ENCODE measurements around the gene TMEM179. TPM values are rescaled to one million over a fixed set of nuclear protein-coding genes. Genes with fewer than 3 reads are reported as not detected.
"Not testable (repeated sequence)": the region's sequence is repeated elsewhere in the genome, so short reads cannot be mapped to it uniquely, and the experiment has no call there.

The TMEM179 gene
- polyA plus RNA-seq (not detected in 3 replicates), polyA minus RNA-seq (not detected in 3 replicates)
- not detected for polyA plus RNA-seq (2011; ENCODE audit: low read depth)
- not detected in 2 replicates for polyA plus RNA-seq (2011; cell fraction: cytosol; rRNA removed)
- polyA plus RNA-seq (2011; cell fraction: nucleus; rRNA removed): not detected in 2 replicates
- polyA plus RNA-seq (2012; ENCODE audit: low replicate concordance): not detected in 2 replicates
- not detected for polyA minus RNA-seq (2011; cell fraction: cytosol; rRNA and poly(A)+ RNA removed)
- polyA minus RNA-seq (2011; cell fraction: nucleus; rRNA and poly(A)+ RNA removed): not detected in 2 replicates

DNA sequence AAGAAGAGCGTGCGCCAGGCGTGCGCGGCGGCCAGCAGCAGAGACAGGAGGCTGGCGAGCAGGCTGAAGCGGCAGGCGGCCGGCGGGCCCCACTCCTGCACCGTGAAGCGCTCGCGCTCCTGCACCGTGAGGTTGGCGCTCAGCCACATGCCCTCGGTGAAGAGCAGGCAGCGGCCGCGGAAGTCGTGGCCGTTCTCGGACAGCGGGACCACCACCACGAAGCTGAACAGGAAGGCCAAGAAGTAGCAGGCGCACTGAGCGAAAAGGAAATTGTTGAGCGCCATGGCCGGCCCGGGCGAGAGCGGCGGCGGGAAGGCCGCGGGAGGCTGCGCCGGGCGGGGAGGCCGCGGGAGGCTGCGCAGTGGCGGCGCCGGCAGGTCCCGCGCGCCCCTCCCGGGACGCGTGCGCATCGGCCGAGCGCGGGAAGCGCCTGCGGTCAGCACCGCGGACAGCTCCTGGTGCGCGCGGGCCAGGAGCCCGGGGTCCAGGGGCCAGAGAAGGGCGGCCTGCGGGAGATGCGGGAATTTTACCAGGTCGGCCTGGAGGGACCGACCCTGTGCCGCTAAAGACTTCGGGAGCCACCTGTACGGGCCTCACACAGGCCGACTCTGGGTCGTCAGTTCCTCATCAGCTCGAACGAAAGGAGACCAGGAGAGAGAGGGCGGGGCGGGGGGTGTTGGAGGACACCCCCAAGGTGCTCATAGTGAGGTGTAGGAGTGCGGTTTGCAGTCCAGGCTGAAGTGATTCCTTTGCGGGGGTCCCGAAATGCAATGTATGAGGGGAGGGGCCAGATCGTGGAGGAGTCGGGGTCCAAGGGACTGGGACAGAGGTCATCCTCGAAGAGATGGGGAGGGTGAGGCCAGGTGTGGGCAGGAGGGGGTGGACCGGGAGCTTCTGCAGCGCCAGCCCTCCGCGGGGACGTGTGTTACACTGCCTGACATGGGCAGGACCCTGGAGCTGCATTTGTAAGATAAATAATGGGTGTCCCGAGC, at the start of gene TMEM179:
TMEM179 (minus strand) TSS at position 315 of the 992 bp plus-strand sequence; CDS start at position 284, 31 bp downstream.
- dilution Hi-C loops (cut with MboI; ENCODE audit: extremely low pct_ligation_motif_present, low sequenced_read_pairs): no loop called here
- H3K9me3 ChIP-seq (ENCODE audit: control insufficient read depth, low read depth, low read length): no peaks in the 10 kb centered on the region
- no peaks in the 10 kb centered on the region for H3K79me2 ChIP-seq (ENCODE audit: control insufficient read depth, insufficient read depth, low read length)
- no peaks in the 10 kb centered on the region for H3K9me1 ChIP-seq (ENCODE audit: control insufficient read depth, extremely low read depth, insufficient read depth, low read length)
- H3K4me1 ChIP-seq (ENCODE audit: control insufficient read depth, extremely low read depth, insufficient read depth, low read length): no peaks in the 10 kb centered on the region
- no peak within 1 kb of the TSS for H2AFZ ChIP-seq (ENCODE audit: control insufficient read depth, low read length)
- peaks cover 22% of the 10 kb centered on the region for H3K27me3 ChIP-seq (ENCODE audit: control insufficient read depth, extremely low read depth, insufficient read depth, low read length)
- no peak within 1 kb of the TSS for H3K27ac ChIP-seq (ENCODE audit: control insufficient read depth, insufficient read depth, low read length)
- FAIRE-seq: no peak
- H3K36me3 ChIP-seq (ENCODE audit: control insufficient read depth in 2 of 2, extremely low read depth in 1 of 2, insufficient read depth in 2 of 2, low read length in 2 of 2): no peaks in the 10 kb centered on the region
- TF ChIP-seq, protein P1, sequence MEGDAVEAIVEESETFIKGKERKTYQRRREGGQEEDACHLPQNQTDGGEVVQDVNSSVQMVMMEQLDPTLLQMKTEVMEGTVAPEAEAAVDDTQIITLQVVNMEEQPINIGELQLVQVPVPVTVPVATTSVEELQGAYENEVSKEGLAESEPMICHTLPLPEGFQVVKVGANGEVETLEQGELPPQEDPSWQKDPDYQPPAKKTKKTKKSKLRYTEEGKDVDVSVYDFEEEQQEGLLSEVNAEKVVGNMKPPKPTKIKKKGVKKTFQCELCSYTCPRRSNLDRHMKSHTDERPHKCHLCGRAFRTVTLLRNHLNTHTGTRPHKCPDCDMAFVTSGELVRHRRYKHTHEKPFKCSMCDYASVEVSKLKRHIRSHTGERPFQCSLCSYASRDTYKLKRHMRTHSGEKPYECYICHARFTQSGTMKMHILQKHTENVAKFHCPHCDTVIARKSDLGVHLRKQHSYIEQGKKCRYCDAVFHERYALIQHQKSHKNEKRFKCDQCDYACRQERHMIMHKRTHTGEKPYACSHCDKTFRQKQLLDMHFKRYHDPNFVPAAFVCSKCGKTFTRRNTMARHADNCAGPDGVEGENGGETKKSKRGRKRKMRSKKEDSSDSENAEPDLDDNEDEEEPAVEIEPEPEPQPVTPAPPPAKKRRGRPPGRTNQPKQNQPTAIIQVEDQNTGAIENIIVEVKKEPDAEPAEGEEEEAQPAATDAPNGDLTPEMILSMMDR (optimal IDR thresholded peaks at IDR 0.05 in 1 of 3, IDR thresholded peaks at IDR 0.05 in 1 of 3, conservative IDR thresholded peaks at IDR 0.05 in 1 of 3; ENCODE audit: extremely low read depth in 1 of 3, insufficient read depth in 2 of 3, low read length in 3 of 3): no peak
- TF ChIP-seq EZH2 (IDR thresholded peaks at IDR 0.05; ENCODE audit: low read length): peak; percentile 57
- no peak within 1 kb of the TSS for H3K4me2 ChIP-seq (ENCODE audit: control insufficient read depth, extremely low read depth, insufficient read depth, low read depth, low read length)
- DNase-seq (ENCODE audit: low read depth, low spot score): no peak
- H4K20me1 ChIP-seq (ENCODE audit: control insufficient read depth, extremely low read depth, insufficient read depth, low read length): no peaks in the 10 kb centered on the region
- H3K9ac ChIP-seq (ENCODE audit: control insufficient read depth, extremely low read depth, insufficient read depth, low read length): no peak within 1 kb of the TSS
- no peak within 1 kb of the TSS for H3K4me3 ChIP-seq (ENCODE audit: control insufficient read depth in 2 of 3, extremely low read depth in 1 of 3, insufficient read depth in 2 of 3, low read depth in 1 of 3, low read length in 3 of 3)

DNA sequence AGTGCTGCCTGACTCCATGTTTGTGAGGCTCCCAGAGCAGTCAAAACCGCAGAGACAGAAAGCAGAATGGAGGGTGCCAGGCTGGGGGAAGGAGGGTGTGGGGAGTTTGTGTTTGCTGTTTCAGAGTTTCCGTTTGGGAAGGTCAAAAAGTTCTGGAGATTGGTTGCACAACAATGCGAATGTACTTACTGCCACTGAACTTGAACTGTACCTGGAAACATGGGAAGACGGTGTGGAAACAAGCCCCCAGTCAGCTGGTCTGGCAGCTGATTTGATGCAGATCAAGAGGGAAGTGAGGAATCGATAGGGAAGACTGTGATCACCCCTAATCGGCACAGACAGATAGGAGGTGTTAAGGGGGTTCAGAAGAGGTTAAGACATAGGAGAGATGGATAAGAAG, 49.5 kb upstream of the TMEM179 start:
- no peak for FAIRE-seq
- Histone ChIP-seq H3K9me1 (ENCODE audit: control insufficient read depth, extremely low read depth, insufficient read depth, low read length) (no peaks in the 10 kb centered on the region), H3K27me3 (ENCODE audit: control insufficient read depth, extremely low read depth, insufficient read depth, low read length) (peaks cover 16% of the 10 kb centered on the region), H3K36me3 (ENCODE audit: control insufficient read depth in 2 of 2, extremely low read depth in 1 of 2, insufficient read depth in 2 of 2, low read length in 2 of 2) (no peaks in the 10 kb centered on the region), H4K20me1 (ENCODE audit: control insufficient read depth, extremely low read depth, insufficient read depth, low read length) (no peaks in the 10 kb centered on the region), H2AFZ (ENCODE audit: control insufficient read depth, low read length) (no peak overlapping the region), H3K79me2 (ENCODE audit: control insufficient read depth, insufficient read depth, low read length) (no peaks in the 10 kb centered on the region), H3K4me3 (ENCODE audit: control insufficient read depth in 2 of 3, extremely low read depth in 1 of 3, insufficient read depth in 2 of 3, low read depth in 1 of 3, low read length in 3 of 3) (no peak overlapping the region), H3K4me2 (ENCODE audit: control insufficient read depth, extremely low read depth, insufficient read depth, low read depth, low read length) (no peak overlapping the region), H3K27ac (ENCODE audit: control insufficient read depth, insufficient read depth, low read length) (no peak overlapping the region), H3K9ac (ENCODE audit: control insufficient read depth, extremely low read depth, insufficient read depth, low read length) (no peak overlapping the region), H3K9me3 (ENCODE audit: control insufficient read depth, low read depth, low read length) (peaks cover 3% of the 10 kb centered on the region), H3K4me1 (ENCODE audit: control insufficient read depth, extremely low read depth, insufficient read depth, low read length) (no peaks in the 10 kb centered on the region)
- no peak for TF ChIP-seq EZH2 (IDR thresholded peaks at IDR 0.05; ENCODE audit: low read length)
- TF ChIP-seq, protein P1 (optimal IDR thresholded peaks at IDR 0.05 in 1 of 3, IDR thresholded peaks at IDR 0.05 in 1 of 3, conservative IDR thresholded peaks at IDR 0.05 in 1 of 3; ENCODE audit: extremely low read depth in 1 of 3, insufficient read depth in 2 of 3, low read length in 3 of 3): no peak
- dilution Hi-C loops (cut with MboI; ENCODE audit: extremely low pct_ligation_motif_present, low sequenced_read_pairs): no loop called here
- DNase-seq (ENCODE audit: low read depth, low spot score): no peak

DNA sequence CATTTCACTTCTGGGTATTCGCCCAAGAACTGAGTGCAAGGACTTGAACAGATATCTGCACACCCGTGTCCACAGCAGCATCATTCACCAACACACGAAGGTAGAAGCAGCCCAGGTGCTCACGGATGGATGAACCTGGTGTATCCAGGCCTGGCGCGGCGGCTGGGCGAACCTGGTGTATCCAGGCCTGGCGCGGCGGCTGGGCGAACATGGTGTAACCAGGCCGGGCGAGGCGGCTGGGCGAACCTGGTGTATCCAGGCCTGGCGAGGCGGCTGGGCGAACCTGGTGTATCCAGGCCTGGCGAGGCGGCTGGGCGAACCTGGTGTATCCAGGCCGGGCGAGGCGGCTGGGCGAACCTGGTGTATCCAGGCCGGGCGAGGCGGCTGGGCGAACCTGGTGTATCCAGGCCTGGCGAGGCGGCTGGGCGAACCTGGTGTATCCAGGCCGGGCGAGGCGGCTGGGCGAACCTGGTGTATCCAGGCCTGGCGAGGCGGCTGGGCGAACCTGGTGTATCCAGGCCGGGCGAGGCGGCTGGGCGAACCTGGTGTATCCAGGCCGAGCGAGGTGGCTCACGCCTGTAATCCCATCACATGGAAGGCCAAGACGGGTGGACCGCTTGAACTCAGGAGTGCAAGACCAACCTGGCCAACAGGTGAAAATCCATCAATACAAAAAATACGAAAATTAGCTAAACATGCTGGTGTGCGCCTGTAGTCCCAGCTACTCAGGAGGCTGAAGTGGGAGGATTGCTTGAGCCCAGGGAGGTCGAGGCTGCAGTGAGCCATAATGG, 48.8 kb upstream of the TMEM179 start:
- H3K4me1 ChIP-seq (ENCODE audit: control insufficient read depth, extremely low read depth, insufficient read depth, low read length); H4K20me1 ChIP-seq (ENCODE audit: control insufficient read depth, extremely low read depth, insufficient read depth, low read length); DNase-seq (ENCODE audit: low read depth, low spot score); dilution Hi-C loops (cut with MboI; ENCODE audit: extremely low pct_ligation_motif_present, low sequenced_read_pairs); H3K4me3 ChIP-seq (ENCODE audit: control insufficient read depth in 2 of 3, extremely low read depth in 1 of 3, insufficient read depth in 2 of 3, low read depth in 1 of 3, low read length in 3 of 3); FAIRE-seq; H3K9me1 ChIP-seq (ENCODE audit: control insufficient read depth, extremely low read depth, insufficient read depth, low read length); H3K9me3 ChIP-seq (ENCODE audit: control insufficient read depth, low read depth, low read length); H3K4me2 ChIP-seq (ENCODE audit: control insufficient read depth, extremely low read depth, insufficient read depth, low read depth, low read length); H3K27ac ChIP-seq (ENCODE audit: control insufficient read depth, insufficient read depth, low read length); H3K36me3 ChIP-seq (ENCODE audit: control insufficient read depth in 2 of 2, extremely low read depth in 1 of 2, insufficient read depth in 2 of 2, low read length in 2 of 2); H3K79me2 ChIP-seq (ENCODE audit: control insufficient read depth, insufficient read depth, low read length); H2AFZ ChIP-seq (ENCODE audit: control insufficient read depth, low read length); H3K9ac ChIP-seq (ENCODE audit: control insufficient read depth, extremely low read depth, insufficient read depth, low read length): not testable (repeated sequence)
- peaks cover 14% of the 10 kb centered on the region for H3K27me3 ChIP-seq (ENCODE audit: control insufficient read depth, extremely low read depth, insufficient read depth, low read length)
